ENCODE results near the gene ABCG1. TPM values are rescaled to one million over a fixed set of nuclear protein-coding genes. Genes with fewer than 3 reads are reported as not detected.

ABCG1 gene
- polyA plus RNA-seq, 1 donor, result 10.2 TPM

- no peak for DNase-seq
These were observed 87.6 kb downstream of the ABCG1 start for GRCh38 chr21:42306366-42307035.

DNA sequence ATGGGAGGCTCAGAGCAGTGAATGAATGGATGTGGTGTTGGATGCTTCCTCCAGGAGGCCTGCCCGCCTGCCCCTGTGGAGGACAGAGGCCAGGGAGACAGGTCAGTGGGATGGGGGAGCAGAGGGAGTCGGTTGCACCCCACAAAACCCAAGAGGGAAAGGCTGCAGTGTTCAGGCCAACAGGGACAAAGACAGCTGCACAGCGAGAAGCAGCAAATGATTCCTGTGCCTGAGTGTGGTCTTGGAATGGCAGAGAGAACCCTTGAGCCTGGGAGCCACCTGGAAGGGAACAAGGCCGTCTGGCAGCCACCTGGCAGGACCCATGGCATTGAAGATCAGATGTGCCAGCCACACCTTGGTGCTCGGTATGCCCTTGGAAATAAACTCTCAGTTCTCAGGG, 88.2 kb downstream of the ABCG1 start:
- no peak for DNase-seq

GRCh38 chr21:42308161-42308913, 89.4 kb downstream of the ABCG1 start:
- no peak for DNase-seq

GRCh38 chr21:42308914-42309752, 90.2 kb downstream of the ABCG1 start:
- DNase-seq, result no peak

DNA sequence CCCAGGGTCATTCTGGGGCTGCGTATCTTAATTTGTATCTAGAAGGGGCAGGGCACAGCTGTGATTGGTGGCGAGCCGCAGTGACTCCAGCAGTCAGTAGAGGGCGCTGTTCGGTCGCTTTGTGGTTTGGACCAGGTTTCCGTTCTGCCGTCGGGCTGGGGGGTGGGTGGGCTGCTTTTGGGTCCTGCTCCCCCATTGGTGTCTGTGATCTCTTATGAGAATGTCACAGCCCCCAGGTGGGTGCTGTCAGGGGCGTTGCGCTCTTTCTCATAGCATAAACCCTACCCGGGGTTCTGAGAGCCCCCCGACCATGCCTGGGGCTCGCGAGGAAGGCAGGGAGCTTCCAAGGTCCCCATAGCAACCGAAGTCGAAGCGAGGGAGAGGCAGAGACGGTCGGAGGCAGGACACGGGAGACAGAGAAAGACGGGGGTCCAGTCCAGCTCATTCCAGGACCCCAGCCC, 90.8 kb downstream of the ABCG1 start:
- DNase-seq, result peak; percentile 70

DNA sequence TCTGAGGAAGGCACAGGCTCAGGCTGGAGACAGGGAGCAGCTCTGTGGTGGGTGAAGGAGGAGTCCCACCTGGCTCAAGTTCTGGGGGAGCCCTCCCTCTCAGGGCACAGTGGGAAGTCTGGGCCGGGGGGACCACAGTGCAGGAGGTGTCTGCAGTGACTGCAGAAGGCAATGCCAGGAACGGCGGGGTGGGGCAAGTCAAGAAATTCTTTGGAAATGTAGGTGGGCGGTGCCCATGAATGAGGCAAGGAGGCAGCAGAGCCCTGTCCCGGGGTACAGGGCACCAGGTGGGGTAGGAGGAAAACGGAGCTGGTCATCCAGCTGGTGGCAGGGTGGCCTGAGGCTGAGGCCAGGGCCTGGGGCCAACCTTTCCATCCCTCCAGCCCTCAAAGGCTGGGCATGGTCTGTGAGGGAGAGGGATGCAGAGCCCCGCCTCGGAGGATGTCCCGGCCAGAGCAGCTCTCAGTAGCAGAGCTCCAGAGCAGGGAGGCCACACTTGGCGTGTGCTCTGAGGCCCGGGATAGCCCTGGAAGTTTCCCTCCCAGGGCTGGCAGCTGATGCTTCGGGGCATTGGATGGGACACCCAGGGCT, 91.6 kb downstream of the ABCG1 start:
- DNase-seq, result no peak

GRCh38 chr21:42311160-42311559, 92.2 kb downstream of the ABCG1 start:
- no peak for DNase-seq

DNA sequence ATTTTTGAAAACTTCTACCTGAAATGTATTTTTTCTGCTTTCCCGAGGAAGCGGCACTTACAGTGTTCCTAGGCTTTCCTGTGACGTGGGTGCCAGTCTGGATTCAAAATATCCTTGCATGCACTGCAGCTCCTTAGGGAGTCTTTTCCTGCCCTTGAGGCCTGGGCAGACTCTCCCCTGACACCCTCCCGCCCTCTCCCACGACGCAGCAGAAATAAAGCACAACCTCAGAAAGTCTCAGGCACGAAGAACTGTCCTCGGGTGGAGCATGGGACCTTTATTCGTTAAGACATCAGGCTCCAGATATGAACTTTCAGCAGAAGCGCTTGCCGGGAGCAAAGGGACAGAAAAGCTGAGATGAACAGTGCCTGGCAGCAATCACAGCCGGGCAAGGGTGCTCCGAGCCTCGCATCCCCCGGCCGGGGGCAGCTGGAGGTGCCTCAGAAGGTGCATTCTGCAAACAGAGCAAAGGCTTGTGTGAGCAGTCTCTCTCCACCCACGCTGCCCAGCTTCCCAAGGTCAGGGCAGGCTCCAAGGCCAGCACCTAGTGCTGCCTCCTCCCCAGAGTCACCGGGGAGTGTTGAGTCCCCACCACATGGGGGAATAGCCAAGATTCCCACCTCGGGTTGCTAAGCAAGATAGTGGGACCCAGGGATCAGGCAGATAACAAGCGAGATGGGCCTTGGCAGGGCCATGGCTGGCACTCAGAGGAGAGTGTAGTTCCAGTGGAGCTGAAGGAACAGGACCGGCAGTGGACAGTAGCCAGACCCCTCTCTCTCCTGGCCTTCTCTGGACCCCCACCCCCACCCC, 93.1 kb downstream of the ABCG1 start:
- no peak for DNase-seq

GRCh38 chr21:42312626-42313104, 93.7 kb downstream of the ABCG1 start:
- no peak for DNase-seq

- DNase-seq, result no peak
These were observed 94.6 kb downstream of the ABCG1 start for GRCh38 chr21:42313501-42313969.

- DNase-seq, result no peak
These were observed 95.8 kb downstream of the ABCG1 start for GRCh38 chr21:42314616-42315295.

DNA sequence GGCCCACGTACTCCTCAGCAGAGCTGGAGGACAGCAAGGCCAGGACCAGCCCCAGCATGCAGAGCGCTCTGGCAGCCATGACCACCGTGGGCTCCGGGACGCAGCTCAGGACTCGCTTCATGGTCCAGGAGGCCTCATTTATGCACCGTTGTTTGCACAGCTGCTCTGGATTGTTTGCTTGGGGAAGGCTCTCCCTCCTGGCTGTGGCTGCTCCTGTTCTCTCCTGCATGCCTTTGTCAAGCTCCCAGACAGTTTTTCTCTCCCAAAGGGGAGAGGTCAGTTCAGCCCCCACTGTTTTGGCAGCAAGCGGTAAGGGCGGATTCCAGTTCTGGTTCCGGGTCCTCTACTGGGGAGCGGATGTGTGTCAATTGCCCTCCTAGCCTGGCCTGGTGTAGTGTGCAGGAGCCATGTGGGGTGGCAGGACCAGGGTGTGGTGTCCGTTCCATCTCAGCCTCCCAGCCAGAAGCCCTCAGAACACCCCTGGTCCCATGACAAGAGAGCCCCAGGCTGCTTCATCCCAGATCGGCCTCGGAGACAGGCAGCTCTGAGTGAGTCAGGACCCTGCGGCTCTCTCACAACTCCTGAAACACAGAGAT, 96.5 kb downstream of the ABCG1 start, which contains the start of gene TFF3:
TFF3 (minus strand) TSS at position 114 of the 596 bp plus-strand sequence; CDS start at position 79, 35 bp downstream.
- peak; percentile 68 for DNase-seq

DNA sequence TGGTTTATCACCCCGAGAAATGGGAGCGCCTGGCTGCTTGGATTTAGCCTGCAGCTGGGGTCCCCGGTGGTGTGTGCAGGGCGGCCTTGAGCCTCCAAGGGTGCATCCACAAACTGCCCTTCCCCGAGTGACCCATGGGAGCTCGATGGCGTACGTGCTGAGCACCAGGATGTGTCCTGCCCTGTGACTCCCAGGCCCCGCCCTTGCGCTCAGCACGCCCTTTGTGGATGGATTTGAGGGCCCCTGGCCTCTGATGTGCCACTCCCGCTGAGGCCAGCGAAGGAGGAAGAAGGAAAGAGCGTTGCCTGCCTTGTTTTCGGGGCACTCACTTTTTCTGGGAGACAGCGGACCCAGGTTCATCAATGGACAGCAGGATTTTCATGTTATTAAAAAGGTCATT, 98.0 kb downstream of the ABCG1 start:
- DNase-seq, result no peak

DNA sequence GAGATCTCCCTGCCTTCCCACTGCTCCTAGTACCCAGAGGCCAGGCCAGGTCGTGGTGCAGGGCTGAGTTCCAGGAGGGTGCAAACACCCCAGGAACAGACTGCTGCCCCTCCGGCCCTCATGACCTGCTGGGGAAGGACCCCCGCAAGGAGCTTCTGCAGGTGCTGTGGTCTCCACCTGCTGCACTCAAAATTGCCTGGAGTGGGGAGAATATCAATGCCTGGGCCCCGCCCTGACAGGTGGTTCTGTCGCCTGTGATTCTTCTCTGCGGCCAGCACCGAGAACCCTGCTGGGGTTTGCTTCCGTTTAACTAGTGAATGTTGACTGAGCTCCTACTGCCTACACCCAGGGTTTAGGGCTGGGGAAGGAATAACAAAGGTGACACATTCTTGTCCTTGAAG, 98.4 kb downstream of the ABCG1 start:
- no peak for DNase-seq

DNA sequence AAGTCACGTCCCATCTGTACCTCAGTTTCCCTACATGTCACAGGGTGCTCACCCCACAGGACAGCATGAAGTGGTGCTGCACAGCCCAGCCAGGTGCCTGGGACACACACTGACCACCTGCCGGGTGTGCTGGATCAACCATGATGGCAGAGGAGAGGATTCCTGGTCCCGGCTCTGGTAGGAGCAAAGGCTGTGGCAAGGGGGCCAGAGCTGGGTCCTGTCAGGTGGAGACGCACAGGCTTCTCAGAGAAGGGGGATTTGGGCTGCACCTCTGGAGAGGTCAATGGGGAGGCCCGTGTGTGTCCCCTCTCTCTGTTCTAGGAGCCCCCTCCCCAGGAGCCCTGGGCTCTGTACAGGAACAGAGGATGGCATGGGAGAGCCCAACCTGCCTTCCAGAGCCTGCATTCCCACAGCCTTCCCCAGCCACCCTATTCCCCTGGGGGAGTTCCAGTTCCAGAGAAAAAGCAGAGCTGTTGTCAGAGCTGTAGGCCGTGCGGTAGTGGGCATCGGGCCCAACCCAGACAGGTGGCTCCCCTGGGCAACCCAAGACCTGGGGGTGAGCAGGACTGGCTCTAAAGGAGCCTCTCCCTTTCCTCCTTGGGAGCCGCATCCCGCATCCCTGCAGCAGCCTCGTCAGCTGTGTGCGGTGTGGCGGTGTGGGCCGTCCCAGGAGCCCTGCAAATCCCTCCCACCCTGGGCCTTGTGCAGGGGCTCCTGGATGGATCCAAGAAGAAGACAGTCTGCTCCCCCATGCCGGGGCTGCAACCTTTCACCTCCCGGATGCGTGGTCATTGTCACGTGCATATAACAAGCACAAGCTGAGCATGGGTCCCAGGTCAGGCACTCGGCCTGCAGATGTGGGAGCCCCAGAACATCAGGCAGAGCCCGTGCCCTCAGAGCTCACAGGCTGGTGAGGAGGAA, 99.1 kb downstream of the ABCG1 start:
- DNase-seq, result no peak

GRCh38 chr21:42319376-42319775, 100.4 kb downstream of the ABCG1 start:
- no peak for DNase-seq

- DNase-seq, result no peak
These were observed 101.1 kb downstream of the ABCG1 start for GRCh38 chr21:42319851-42320572.

- no peak for DNase-seq
These were observed 101.9 kb downstream of the ABCG1 start for GRCh38 chr21:42320791-42321190.
